IPS-18c (cell line): Measurements from ENCODE around the gene CHORDC1.
"Not testable (repeated sequence)": the region's sequence is repeated elsewhere in the genome, so short reads cannot be mapped to it uniquely, and the experiment has no call there.

ENCODE experiments used
- H3K4me3 ChIP-seq: 2 replicates; pipeline ENCODE4 v1.7.0; 2013; ENCODE audit warnings: low read depth, mild to moderate bottlenecking, low read length, moderate library complexity; ENCODE audit not compliant: insufficient read depth
- H3K9me3 ChIP-seq: one replicate; pipeline ENCODE4 v1.6.1; 2013; ENCODE audit warnings: mild to moderate bottlenecking, low read length, moderate library complexity; ENCODE audit not compliant: control insufficient read depth, insufficient read depth

CHORDC1 gene

GRCh38 chr11:90222459-90223247 is at the start of gene CHORDC1:
TSS of gene CHORDC1 (minus strand) at chr11:90223049. CDS start at chr11:90222954, 95 bp downstream.
- H3K9me3 ChIP-seq, result peaks cover 3% of the 10 kb centered on the region
- H3K4me3 ChIP-seq, result peak within 1 kb of the TSS; percentile 60

- H3K4me3 ChIP-seq, result no peak overlapping the region
- H3K9me3 ChIP-seq, result no peaks in the 10 kb centered on the region
Measured at GRCh38 chr11:90257158-90257525, 34.3 kb upstream of the CHORDC1 start.

- no peaks in the 10 kb centered on the region for H3K9me3 ChIP-seq
Measured at GRCh38 chr11:90256404-90257157, 33.7 kb upstream of the CHORDC1 start.

GRCh38 chr11:90254065-90254464 is 31.2 kb upstream of the CHORDC1 start:
- Histone ChIP-seq H3K4me3 (no peak overlapping the region), H3K9me3 (no peaks in the 10 kb centered on the region)

More at GRCh38 chr11:90256404-90257157, 33.7 kb upstream of the CHORDC1 start:
- no peak overlapping the region for H3K4me3 ChIP-seq

DNA sequence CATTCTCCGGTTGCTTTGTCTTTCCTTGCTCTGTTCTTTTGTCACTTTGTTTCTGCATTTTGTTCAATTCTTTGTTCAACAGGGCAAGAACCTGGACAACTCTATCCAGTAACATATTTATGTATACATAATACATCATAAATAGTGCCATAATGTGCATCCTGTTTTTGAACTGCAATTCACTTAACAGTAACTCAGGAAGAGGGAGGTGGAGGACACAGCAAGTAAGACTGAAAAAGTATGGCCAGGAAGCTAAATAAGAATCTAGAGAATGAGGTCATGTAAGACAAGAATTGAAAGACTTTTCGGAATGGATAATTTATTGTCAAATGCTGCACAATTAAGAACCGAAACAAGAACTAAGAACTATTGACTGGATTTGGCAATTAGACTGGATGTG is 29.2 kb upstream of the CHORDC1 start:
- H3K9me3 ChIP-seq, result no peaks in the 10 kb centered on the region
- no peak overlapping the region for H3K4me3 ChIP-seq

DNA sequence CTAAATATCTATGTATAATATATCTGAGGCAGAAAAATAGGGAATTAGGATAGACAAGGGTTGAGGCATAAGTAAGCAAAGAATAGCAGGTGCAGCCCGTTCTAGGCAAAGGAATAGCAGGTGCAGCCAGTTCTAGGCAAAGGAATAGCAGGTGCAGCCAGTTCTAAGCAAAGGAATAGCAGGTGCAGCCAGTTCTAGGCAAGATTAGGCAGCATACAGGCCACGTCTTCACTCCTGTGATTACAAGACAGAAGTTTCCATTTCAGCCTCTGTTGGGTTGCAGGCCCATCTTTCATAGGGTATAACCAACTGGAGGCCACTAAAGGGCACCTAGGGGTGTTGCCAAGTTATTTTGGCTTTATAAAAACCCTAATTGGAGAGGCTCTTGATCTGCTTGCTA is 28.8 kb upstream of the CHORDC1 start:
- no peak overlapping the region for H3K4me3 ChIP-seq

GRCh38 chr11:90250970-90251369 is 28.1 kb upstream of the CHORDC1 start:
- no peak overlapping the region for H3K4me3 ChIP-seq
- no peaks in the 10 kb centered on the region for H3K9me3 ChIP-seq

More for the DNA sequence above, 28.8 kb upstream of the CHORDC1 start:
- no peaks in the 10 kb centered on the region for H3K9me3 ChIP-seq

GRCh38 chr11:90246468-90246867 is 23.6 kb upstream of the CHORDC1 start:
- no peaks in the 10 kb centered on the region for H3K9me3 ChIP-seq
- no peak overlapping the region for H3K4me3 ChIP-seq

DNA sequence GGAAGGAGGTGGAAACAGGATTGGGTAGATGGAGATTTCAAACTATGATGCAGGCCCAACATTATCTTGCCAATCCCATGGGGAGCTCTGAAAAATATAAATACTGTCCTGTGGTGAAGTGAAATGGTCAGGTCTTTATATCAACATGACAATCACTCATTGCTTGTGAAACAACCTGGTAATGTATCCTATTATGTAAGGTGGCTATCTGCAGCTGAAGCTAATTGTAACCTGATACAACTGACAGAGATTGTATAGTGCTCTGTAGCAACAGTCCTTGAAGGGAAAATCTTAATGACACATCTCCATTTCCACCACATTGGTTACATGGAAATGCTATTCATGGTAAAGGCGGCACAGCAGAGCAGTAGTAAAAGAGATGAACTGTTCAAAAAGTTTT is 20.7 kb upstream of the CHORDC1 start:
- no peaks in the 10 kb centered on the region for H3K9me3 ChIP-seq
- H3K4me3 ChIP-seq, result no peak overlapping the region

DNA sequence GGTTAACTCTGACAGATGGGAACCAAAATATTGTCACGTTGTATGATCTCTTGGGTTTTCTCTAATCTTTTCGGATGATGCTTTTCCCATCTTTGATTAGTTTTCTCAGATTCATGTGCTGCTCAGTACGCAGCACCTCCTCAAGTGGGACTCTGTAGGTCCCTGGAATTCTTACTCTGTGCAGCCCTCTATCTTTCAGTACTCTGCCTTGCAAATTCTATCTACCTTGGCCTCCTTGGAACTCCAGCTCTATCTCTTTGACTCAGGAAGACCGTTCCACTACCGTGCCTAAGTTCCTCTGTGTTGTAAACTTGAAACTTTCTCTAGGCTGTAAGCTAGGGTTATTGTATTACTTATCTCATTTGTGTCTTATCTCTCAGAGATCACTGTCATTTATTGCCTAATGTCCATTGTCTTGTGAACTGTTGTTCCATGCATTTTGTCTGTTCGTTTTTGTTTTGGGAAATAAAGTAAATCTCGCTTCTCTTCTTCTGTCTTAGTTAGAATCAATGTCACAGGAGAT is 20.1 kb upstream of the CHORDC1 start:
- H3K4me3 ChIP-seq, result no peak overlapping the region
- H3K9me3 ChIP-seq, result no peaks in the 10 kb centered on the region

DNA sequence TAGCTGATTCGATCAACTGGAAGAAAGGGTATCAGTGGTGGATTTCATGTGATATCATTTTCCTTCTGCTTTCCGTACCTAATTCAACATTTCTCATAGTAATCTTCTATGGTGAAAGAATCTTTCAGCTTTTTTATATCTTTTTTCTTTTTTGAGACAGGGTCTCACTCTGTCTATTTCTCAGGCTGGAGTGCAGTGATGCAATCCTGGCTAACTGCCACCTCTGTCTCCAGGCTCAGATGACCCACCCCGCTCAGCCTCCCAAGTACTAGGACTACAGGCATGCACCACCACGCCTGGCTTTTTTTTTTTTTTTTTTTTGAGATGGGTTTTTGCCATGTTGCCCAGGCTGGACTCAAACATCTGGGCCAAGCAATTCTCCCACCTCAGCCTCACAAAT is 18.6 kb upstream of the CHORDC1 start:
- no peaks in the 10 kb centered on the region for H3K9me3 ChIP-seq
- H3K4me3 ChIP-seq, result no peak overlapping the region

GRCh38 chr11:90239967-90240636 is 17.3 kb upstream of the CHORDC1 start:
- H3K9me3 ChIP-seq, H3K4me3 ChIP-seq: not testable (repeated sequence)

- no peaks in the 10 kb centered on the region for H3K9me3 ChIP-seq
- no peak overlapping the region for H3K4me3 ChIP-seq
Measured at GRCh38 chr11:90237004-90237403, 14.2 kb upstream of the CHORDC1 start.

GRCh38 chr11:90235526-90235925 is 12.7 kb upstream of the CHORDC1 start:
- Histone ChIP-seq H3K4me3 (no peak overlapping the region), H3K9me3 (no peaks in the 10 kb centered on the region)

DNA sequence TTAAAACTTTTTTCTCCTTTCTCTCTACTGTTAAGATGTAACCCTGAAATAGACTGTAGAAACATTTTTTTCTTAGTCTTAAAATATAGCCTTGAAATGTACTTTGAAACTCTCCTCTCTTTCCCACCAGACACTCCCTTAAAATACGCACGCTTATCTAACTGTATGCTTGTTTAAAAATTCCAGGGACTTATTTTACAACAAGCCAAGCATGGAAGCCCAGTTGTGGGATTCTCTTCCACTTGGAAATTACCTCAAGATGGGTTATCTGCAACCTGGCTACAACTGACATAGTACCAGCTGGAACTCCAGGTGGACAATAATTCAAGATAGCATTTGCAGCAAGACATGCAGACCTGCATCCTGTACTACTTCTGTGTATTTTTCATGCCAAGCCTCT is 12.1 kb upstream of the CHORDC1 start:
- H3K9me3 ChIP-seq, result no peaks in the 10 kb centered on the region
- no peak overlapping the region for H3K4me3 ChIP-seq

DNA sequence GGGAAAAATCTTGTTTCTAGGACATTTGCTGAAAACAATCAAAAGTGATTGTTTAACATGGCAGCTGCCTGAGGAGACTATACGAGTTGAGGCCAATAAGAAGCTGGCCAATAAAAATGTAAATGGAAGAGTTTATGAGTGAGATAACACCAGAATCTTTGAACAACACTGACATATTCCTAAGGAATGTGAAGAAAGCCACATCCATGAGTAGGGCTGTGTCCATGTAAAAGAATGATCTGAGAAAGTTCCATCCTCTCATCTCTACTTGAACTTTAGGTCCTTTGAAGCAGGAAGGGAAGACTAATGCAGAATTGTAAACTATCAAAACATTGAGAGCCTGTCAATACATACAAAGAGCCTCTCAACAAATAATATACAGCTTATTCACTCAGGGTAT is 6.9 kb upstream of the CHORDC1 start:
- no peak overlapping the region for H3K4me3 ChIP-seq
- no peaks in the 10 kb centered on the region for H3K9me3 ChIP-seq

DNA sequence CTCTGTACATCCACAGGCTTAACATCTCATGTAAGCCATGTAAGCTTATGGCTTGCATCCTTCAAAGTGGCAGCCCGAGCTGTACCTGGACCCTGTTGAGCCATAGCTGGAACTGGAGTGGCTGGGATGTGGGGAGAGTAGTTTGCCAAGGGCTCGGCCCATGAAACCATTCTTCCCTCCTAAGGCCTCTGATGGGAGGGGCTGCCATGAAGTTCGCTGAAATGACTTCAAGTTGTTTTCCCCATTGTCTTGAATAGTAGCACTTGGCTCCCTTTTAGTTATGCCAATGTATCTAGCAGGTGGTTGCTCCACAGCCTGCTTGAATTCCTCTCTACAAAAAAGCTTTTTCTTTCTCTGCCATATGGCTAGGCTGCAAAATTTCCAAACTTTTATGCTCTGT is 5.2 kb upstream of the CHORDC1 start:
- no peak overlapping the region for H3K4me3 ChIP-seq
- no peaks in the 10 kb centered on the region for H3K9me3 ChIP-seq

- H3K4me3 ChIP-seq, result peak overlapping the region; percentile 60
- H3K9me3 ChIP-seq, result peaks cover 3% of the 10 kb centered on the region
Measured at GRCh38 chr11:90223248-90223585, 368 bp upstream of the CHORDC1 start.
